GM19099 (cell line): Measurements from ENCODE around the gene SOCS6.

Experiments
- POLR2A ChIP-seq: IDR thresholded peaks from 3 replicates; pipeline ENCODE4 v1.6.1; 2011; ENCODE audit warnings: low read depth; ENCODE audit not compliant: insufficient read length; ENCODE audit errors: extremely low read depth

SOCS6 gene, protein sequence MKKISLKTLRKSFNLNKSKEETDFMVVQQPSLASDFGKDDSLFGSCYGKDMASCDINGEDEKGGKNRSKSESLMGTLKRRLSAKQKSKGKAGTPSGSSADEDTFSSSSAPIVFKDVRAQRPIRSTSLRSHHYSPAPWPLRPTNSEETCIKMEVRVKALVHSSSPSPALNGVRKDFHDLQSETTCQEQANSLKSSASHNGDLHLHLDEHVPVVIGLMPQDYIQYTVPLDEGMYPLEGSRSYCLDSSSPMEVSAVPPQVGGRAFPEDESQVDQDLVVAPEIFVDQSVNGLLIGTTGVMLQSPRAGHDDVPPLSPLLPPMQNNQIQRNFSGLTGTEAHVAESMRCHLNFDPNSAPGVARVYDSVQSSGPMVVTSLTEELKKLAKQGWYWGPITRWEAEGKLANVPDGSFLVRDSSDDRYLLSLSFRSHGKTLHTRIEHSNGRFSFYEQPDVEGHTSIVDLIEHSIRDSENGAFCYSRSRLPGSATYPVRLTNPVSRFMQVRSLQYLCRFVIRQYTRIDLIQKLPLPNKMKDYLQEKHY

DNA sequence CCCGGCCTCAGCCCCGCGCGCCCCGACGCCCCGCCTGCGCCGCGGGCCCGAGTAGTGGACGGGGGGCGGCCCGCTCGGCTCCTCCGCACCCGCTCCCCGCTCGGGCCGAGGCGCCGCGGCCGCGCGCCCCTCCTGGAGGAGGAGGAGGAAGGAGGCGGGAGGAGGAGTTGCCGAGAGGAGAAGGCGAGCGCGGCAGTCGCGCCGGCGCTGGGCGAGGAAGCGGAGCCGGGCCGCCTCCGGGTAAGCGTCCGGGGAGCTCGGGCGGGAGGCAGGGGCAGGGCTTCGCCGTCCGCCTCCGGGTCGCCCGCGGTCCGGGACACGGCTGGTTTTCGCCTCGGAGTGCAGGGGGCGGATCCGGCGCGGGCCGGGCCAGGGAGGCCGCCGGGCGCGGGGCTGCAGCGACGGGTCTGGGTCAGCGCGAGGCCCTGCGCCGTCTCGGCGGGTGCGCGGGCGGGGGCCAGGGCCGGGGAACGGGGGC is at the start of gene SOCS6:
Gene SOCS6, plus strand, starts transcription at position 195 of the 478 bp plus-strand sequence. CDS start 35,624 bp downstream, outside the sequence.
- TF ChIP-seq POLR2A: peak; percentile 76

DNA sequence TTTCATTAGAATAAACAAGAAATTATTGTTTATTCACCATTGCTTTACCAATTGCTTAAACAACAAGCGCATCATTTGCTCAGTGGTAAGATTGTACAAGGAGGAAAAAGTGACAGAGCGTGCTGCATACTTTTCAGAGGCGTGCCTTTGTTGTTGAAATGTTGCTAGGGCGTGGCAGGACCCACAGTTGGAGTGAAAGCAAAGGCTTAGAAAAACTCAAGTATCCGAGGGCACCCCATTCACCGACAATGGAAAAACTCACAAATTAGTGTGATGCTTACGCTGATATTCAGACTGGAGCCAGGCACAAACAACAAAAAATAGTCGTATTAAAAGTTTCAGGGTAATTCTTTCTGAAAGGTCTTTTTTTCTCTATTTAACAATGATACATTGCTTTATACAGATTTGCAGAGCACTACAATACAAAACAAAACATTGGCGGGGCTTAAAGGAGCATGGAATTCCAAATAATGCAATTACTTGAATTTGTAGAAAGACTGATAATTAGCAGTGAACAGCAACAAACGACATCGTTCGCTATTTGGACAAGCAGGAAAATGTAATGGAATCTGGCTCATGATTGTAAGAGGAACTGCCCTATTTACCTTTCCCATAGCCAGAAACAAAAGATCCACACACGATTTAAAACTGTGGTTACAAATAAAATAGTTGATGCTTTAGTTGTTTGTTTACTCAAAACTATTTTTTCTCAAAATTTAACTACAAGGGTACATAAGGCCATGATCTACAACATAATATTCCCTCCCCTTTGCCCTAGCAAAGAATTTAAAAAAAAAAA is 45.5 kb upstream of the SOCS6 start:
- TF ChIP-seq POLR2A: no peak

DNA sequence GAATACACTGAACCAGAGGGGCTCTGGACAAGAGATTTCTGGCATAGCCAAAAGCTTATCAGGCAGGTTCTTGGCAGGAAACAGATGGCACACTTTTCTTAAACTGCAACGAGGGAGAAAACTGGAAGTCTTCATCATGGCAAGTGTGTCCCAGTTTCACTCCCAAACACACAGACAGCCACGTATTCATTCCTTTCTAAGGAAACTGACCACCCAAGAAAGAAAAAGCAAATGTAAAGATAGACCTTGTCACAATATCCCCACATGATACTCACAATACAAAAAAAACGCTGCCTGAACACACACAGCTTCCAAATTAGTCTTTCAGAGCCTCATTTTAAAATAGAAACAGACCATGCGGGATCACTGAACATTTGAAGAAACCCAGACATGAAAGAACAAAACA is 42.8 kb upstream of the SOCS6 start:
- TF ChIP-seq POLR2A: no peak

DNA sequence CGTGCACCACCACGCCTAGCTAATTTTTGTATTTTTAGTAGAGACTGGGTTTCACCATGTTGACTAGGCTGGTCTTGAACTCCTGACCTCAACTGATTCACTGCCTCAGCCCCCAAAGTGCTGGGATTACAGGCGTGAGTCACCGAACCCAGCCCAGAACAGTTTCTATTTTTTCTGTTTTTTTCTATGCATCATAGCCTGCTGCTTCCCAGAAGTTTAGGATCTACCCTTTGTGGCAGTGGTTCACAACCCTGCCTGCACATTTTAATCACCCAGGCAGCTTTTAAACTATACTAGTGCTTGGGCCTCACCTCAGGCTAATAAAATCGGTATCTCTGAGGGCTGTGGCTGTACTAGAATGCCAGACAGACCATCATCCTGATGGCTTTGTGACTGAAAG is 39.7 kb upstream of the SOCS6 start:
- TF ChIP-seq POLR2A: no peak

DNA sequence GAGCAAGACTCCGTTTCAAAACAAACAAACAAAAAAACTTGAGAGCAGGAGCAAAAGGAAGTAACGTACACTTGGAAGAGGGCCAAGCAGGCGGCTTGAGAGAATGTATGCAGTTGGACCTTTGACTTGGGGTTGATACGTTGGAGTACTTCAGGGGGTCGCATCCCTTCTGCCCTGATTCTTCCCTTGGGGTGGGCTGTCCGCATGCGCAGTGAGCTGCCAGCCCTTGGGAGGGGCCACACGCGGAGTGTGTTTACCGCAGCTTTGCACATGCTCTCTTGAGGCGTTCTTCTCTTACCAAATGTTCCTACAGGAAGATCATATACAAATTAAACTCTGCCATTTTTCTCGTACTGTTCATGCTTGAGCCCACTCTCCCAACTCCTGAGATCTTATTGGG is 38.1 kb upstream of the SOCS6 start:
- TF ChIP-seq POLR2A: no peak

DNA sequence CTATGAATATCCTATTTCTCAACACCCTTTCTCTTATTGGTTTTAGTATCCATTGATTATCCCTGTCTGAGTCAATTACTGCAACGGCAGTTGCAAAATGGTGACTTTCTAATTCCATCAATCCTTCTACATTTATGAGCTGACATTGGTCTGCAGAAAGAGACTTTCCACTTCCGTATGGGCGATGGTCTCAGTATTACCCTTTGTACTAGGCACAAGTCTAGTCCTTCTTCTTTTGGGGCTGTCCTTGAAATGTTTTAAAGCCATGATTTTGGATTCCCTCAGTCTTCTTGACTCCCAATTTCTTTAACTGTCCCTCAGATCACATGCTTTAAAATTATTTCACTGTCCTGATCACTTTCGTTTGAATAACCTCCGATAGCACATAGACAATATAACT is 32.7 kb upstream of the SOCS6 start:
- TF ChIP-seq POLR2A: no peak

DNA sequence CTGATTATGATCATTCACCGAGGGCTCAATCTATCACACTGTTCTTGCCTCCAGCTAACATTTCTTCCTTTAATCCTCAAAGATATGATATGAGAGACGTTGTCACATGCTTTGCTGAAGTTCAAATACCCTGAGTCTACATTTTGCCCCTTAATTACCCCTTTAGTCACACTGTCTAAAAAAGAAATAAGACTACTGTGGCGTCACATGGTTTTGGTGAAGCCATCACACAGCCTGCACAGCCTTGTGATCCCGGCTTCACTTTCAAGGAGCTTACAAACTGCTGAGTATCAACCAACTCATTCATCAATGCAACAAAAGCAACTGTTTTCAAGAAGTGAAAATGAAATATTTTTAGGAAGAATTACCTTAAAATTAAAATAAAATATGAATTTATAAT is 31.9 kb upstream of the SOCS6 start:
- no peak for TF ChIP-seq POLR2A

DNA sequence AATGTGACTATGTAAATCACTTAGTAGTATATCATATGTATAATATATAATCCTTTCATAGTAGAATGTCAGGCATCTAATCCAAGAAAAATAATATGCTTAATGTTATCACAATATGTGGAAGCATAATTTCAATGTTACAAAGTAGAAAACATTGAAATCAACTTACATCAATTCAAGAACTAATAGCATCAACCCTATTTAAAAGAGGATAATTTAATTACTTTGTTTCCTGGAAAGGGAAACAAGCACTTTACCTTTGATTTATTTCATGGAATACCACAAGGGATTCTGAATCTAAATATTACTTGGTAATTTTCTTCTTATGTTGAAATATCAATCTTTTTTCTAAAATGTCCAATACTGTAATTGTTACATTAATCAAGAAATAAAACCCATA is 30.6 kb upstream of the SOCS6 start:
- no peak for TF ChIP-seq POLR2A

DNA sequence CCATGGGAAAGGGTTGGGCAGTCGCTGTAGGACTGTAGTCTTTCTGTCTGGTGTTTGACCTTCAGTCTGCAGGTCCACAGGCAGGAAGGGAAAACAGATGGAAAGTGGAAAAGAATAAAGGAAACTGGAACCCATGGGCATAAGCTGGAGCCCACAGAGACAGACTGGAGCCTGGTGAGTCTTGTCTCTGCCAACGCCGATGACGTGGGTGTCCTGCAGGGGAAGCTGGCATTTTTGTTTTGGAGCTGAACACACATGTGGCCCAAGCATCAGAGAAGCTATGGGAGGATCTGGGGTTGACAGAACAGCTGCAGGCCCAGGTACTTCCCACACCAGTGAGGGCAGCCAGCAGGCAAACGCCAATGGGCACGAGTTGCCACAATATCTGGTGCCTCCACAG is 28.2 kb upstream of the SOCS6 start:
- TF ChIP-seq POLR2A: no peak

DNA sequence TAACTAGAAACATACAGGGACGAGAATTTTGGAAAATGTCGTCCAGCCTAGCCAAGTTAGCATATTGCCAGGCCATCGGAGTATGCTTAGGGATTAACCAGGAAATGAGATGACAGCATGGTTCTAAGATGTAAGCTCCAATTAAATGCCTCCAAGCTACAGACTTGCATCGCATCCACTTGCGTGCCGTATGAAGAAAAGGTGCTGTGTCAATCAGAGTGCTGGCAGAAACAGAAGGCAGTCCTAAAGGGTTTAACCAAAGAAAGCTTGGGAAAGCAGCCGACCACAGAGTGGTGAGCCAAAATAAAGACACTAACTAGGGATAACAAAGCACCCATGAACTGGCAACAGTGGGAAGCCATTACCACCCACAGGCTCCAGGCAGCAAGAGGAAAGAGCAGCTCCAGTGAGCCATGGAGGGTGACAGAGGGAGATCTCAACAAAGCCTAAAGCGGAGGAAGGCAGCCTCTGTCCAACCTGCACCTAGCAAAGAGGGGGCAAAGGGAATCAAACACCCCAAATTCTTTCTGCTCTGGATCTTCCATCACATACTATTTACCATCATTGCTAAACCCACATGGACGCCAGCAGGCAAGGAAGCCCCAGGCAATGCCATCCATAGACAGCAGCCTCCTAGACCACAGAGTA is 27.6 kb upstream of the SOCS6 start:
- TF ChIP-seq POLR2A: no peak

DNA sequence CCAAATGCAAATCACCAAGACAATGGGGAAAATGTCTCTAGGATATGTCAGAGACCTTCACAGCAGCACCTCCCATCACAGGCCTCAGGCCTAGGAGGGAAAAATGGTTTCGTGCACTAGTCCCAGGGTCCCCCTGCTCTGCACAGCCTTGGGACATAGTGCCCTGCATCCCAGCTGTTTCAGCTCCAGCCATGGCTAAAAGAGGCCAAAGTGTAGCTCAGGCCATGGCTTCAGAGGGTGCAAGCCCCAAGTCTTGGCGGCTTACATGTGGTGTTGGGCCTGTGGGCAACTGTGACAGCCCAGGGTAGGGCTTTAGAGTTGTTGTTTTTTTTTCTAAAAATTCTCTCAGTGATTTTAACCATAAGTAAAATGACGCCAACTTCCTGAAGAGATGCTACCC is 25.5 kb upstream of the SOCS6 start:
- TF ChIP-seq POLR2A: no peak

DNA sequence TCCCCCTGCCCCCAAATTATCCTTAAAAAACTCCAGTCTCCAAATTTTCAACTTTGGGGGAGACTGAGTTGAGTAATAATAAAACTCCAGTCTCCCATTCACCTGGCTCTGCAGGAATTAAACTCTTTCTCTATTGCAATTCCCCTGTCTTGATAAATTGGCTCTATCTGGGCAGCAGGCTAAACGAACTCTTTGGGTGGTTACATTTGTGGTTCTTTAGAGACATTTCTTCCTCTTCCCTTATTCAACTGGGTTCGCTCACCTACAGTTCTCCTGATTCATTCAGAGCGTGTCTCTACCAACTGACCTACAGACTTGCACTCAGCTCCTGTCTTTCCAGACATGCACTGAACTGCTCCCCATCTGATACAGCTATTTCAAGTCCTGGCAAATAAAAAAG is 17.1 kb upstream of the SOCS6 start:
- no peak for TF ChIP-seq POLR2A

DNA sequence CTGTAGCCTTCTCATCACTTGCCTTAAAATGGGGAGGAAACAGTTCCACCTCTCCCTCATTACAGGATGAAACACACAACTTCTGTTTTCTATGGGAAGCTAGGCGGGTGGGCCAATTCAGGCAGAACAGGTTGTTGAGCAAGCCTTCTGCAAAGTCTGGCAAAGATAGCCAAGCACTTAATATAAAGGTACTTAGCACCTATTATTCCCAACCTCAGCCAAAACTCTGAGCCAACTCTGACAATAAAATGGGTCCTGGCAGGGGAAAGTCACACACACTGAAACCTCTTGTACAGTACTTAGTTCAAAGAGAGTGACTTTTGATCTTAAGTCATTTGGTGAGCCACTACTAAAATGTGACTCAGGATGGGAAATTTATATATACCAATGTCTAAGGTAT is 15.8 kb upstream of the SOCS6 start:
- no peak for TF ChIP-seq POLR2A

DNA sequence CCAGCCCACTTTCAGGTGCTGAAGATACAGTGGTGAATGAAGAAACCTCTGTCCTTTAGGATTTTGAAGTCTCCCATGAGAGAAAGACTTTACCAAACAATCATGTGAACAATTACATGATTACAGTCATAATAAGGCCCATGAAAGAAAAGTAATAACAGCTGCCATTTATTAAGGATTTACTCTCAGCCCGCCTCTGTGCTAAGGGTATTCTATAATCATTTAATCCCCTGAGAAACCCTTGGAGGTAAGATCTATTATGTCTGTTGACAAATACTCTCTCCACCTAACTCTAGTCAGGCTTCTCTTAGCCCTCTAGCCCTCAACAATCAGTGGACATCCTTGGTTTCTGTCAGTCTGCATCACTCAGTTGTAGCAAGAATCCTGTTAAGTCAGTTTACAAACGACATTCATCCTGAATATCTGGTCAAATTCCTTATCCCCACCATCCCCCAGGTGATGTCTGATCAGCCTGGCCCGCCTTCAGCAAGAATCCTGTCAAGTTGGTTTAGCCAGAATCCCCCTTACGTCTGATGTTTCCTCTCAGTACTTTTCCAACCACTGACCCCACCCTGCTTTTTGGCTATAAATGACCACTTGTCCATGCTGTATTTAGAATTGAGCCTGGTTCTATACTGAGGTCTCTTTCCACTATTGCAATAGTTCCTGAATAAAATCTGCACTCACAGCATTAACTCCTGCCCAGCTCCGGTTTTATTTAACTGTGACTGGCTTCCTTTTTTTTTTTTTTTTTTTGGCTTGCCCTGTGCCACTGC is 12.2 kb upstream of the SOCS6 start:
- no peak for TF ChIP-seq POLR2A

DNA sequence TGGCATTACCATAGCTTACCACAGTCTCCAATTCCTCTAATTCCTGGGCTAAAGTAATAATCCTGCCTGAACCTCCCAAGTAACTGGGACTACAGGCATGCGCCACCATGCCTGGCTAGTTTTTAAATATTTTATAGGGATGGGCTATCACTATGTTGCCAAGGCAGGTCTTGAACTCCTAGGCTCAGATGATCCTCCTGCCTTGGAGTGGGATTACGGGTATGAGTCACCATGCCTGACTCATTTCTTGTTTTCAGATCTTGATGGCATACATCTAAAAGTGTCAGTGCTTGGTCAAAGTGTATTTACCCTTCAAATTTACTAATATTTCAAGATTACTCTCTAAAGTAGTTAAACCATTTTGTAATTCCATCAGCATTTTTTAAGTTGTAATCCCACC is 9.4 kb upstream of the SOCS6 start:
- no peak for TF ChIP-seq POLR2A
